OCI-LY3 (cell line): ENCODE data around the gene LCE2A.

ENCODE experiments used
- H2AFZ ChIP-seq: fragments of 200-600, 300-600 bp; shearing (Covaris generic); 2 replicates; pipeline ENCODE4 v1.6.0; 2014; ENCODE audit warnings: antibody characterized with exemption, low read depth, low read length
- H3K27ac ChIP-seq: fragments of 200-600, 300-600 bp; sonication (generic); 2 replicates; pipeline ENCODE4 v1.5.1; 2014; ENCODE audit warnings: mild to moderate bottlenecking, low read length, moderate library complexity, mixed read lengths
- H3K27me3 ChIP-seq: fragments of 200-600, 300-600 bp; sonication (generic); 2 replicates; pipeline ENCODE4 v1.6.1; 2014; ENCODE audit warnings: low read depth, low read length, mixed read lengths
- H3K36me3 ChIP-seq: fragments of 200-600, 300-600 bp; sonication (generic); replicated peaks from 2 replicates; pipeline ENCODE3; 2014; ENCODE audit warnings: low read depth, low read length, mixed read lengths
- H3K4me1 ChIP-seq: fragments of 300-600, 200-600 bp; sonication (generic); 2 replicates; pipeline ENCODE4 v1.6.1; 2014; ENCODE audit warnings: low read length, mixed read lengths
- H3K4me2 ChIP-seq: fragments of 200-600, 300-600 bp; sonication (generic); 2 replicates; pipeline ENCODE4 v1.6.1; 2014; ENCODE audit warnings: low read length, mixed read lengths
- H3K4me3 ChIP-seq: fragments of 300-600, 200-600 bp; sonication (generic); 2 replicates; pipeline ENCODE4 v1.5.1; 2014; ENCODE audit warnings: antibody characterized with exemption, mild to moderate bottlenecking, low read length, moderate library complexity
- H3K79me2 ChIP-seq: fragments of 300-600, 200-600 bp; shearing (Covaris generic); 2 replicates; pipeline ENCODE4 v1.6.1; 2014; ENCODE audit warnings: mild to moderate bottlenecking, low read length, mixed read lengths
- H3K9ac ChIP-seq: fragments of 300-600, 200-600 bp; shearing (Covaris generic); 2 replicates; pipeline ENCODE4 v1.6.0; 2014; ENCODE audit warnings: mild to moderate bottlenecking, low read length, moderate library complexity
- H3K9me3 ChIP-seq: fragments of 200-600, 300-600 bp; shearing (Covaris generic); 2 replicates; pipeline ENCODE4 v1.6.1; 2014; ENCODE audit warnings: low read length, mixed read lengths; ENCODE audit not compliant: insufficient read depth
- H4K20me1 ChIP-seq: fragments of 200-600, 300-600 bp; sonication (generic); 2 replicates; pipeline ENCODE4 v1.6.1; 2016; ENCODE audit warnings: low read length, mixed read lengths; ENCODE audit not compliant: insufficient read depth
- CTCF ChIP-seq: fragments of 200-600, 300-600 bp; sonication (generic); IDR thresholded peaks from 2 replicates; pipeline ENCODE4 v1.5.1; 2014; ENCODE audit warnings: antibody characterized with exemption, low read length, low read depth
- EZH2phosphoT487 ChIP-seq: fragments of 200-600 bp; shearing (Covaris generic); IDR thresholded peaks from 2 replicates; pipeline ENCODE4 v1.6.1; 2018; ENCODE audit warnings: antibody characterized with exemption, mixed run types, low read depth

The LCE2A gene

GRCh38 chr1:152741656-152742055 is 43.5 kb downstream of the LCE2A start:
- TF ChIP-seq CTCF (no peak), EZH2phosphoT487 (no peak)
- no peak overlapping the region for H3K4me2 ChIP-seq
- H3K9me3 ChIP-seq, result no peaks in the 10 kb centered on the region
- H3K4me3 ChIP-seq, result no peak overlapping the region
- no peak overlapping the region for H3K27ac ChIP-seq
- no peak overlapping the region for H3K9ac ChIP-seq
- peaks cover 63% of the 10 kb centered on the region for H3K27me3 ChIP-seq
- H3K79me2 ChIP-seq, result no peaks in the 10 kb centered on the region
- no peaks in the 10 kb centered on the region for H4K20me1 ChIP-seq
- no peak overlapping the region for H2AFZ ChIP-seq
- no peaks in the 10 kb centered on the region for H3K36me3 ChIP-seq
- no peaks in the 10 kb centered on the region for H3K4me1 ChIP-seq

- no peak overlapping the region for H2AFZ ChIP-seq
- no peak overlapping the region for H3K9ac ChIP-seq
- peaks cover 59% of the 10 kb centered on the region for H3K27me3 ChIP-seq
- H3K79me2 ChIP-seq, result no peaks in the 10 kb centered on the region
- no peaks in the 10 kb centered on the region for H3K36me3 ChIP-seq
- no peaks in the 10 kb centered on the region for H4K20me1 ChIP-seq
- H3K4me1 ChIP-seq, result no peaks in the 10 kb centered on the region
- no peak overlapping the region for H3K4me3 ChIP-seq
- no peaks in the 10 kb centered on the region for H3K9me3 ChIP-seq
- TF ChIP-seq EZH2phosphoT487, result no peak
- no peak for TF ChIP-seq CTCF
- H3K4me2 ChIP-seq, result no peak overlapping the region
- H3K27ac ChIP-seq, result no peak overlapping the region
These were observed 45.4 kb downstream of the LCE2A start for GRCh38 chr1:152743371-152744145.

- Histone ChIP-seq H3K27ac (no peak overlapping the region), H4K20me1 (no peaks in the 10 kb centered on the region), H3K4me3 (peak overlapping the region; percentile 17; the same call in 1 of the 2 replicates), H3K79me2 (no peaks in the 10 kb centered on the region), H3K9ac (no peak overlapping the region), H3K4me1 (no peaks in the 10 kb centered on the region), H3K4me2 (peak overlapping the region; percentile 44), H2AFZ (peak overlapping the region; percentile 61), H3K27me3 (peaks cover 51% of the 10 kb centered on the region), H3K9me3 (no peaks in the 10 kb centered on the region), H3K36me3 (no peaks in the 10 kb centered on the region)
- TF ChIP-seq CTCF, result peak; percentile 62
- no peak for TF ChIP-seq EZH2phosphoT487
These were observed 47.2 kb downstream of the LCE2A start for GRCh38 chr1:152745289-152745704.

- Histone ChIP-seq H3K36me3 (no peaks in the 10 kb centered on the region), H3K27ac (no peak overlapping the region), H3K27me3 (peaks cover 52% of the 10 kb centered on the region), H3K9ac (no peak overlapping the region), H4K20me1 (no peaks in the 10 kb centered on the region), H3K4me3 (no peak overlapping the region), H3K9me3 (no peaks in the 10 kb centered on the region), H3K4me1 (no peaks in the 10 kb centered on the region), H3K79me2 (no peaks in the 10 kb centered on the region), H2AFZ (peak overlapping the region; percentile 61), H3K4me2 (peak overlapping the region; percentile 44)
- no peak for TF ChIP-seq EZH2phosphoT487
- no peak for TF ChIP-seq CTCF
These were observed 47.8 kb downstream of the LCE2A start for GRCh38 chr1:152745765-152746444.
